Tibial artery (tissue), 4 donors: Measurements from ENCODE around the gene NDOR1.

Experiments
- DNase-seq, 2 donors: peaks; one replicate each; pipeline ENCODE4 v3.0.0-alpha.2; 2019
- H3K27ac ChIP-seq, 2 donors: fragments of 200-600 bp; sonication (generic) in 1 of 2; 1 replicate in 1 of 2; 2 replicates in 1 of 2; pipeline ENCODE4 v1.5.1; 2018 to 2019; ENCODE audit warnings: mild to moderate bottlenecking in 1 of 2
- H3K27me3 ChIP-seq, 2 donors: fragments of 200-600 bp; sonication (generic) in 1 of 2; one replicate each; pipeline versions ENCODE4 v1.5.1 to v1.6.0; 2016 to 2019
- H3K36me3 ChIP-seq, 3 donors: fragments of 200-600 bp; sonication (generic) in 2 of 3; one replicate each; pipeline ENCODE4 v1.5.1; 2016 to 2019; ENCODE audit warnings: mild to moderate bottlenecking in 2 of 3
- H3K4me1 ChIP-seq, 4 donors: fragments of 200-600 bp; sonication (generic) in 2 of 4; 1 replicate in 3 of 4; 2 replicates in 1 of 4; pipeline ENCODE4 v1.5.1; 2016 to 2019
- H3K4me3 ChIP-seq, 2 donors: fragments of 200-600 bp; sonication (generic) in 1 of 2; 1 replicate in 1 of 2; 2 replicates in 1 of 2; pipeline ENCODE4 v1.5.1; 2018 to 2019; ENCODE audit warnings: mild to moderate bottlenecking in 2 of 2
- H3K9me3 ChIP-seq, 3 donors: fragments of 200-600 bp; sonication (generic) in 1 of 3; one replicate each; pipeline ENCODE4 v1.5.1; 2016 to 2019
- CTCF ChIP-seq, 2 experiments: fragments of 200-600 bp in 1 of 2; fragments of 450-650 bp in 1 of 2; IDR thresholded peaks; one replicate each; pipeline ENCODE4 v1.5.1; 2017 to 2019; ENCODE audit warnings: antibody characterized with exemption in 2 of 2, mild to moderate bottlenecking in 1 of 2, moderate library complexity in 1 of 2
- intact Hi-C: fragments of 100-400 bp; cut with DNase I; formaldehyde crosslinking; loops from one replicate; pipeline ENCODE4 v1.15.0; 2023; ENCODE audit warnings: low total_unique reads

NDOR1 gene

GRCh38 chr9:137243626-137244485 is 38.4 kb downstream of the NDOR1 start:
- Histone ChIP-seq H3K4me1 (peaks cover 0 to 31% (median 24%) of the 10 kb centered on the region in 4 donors), H3K9me3 (no peaks in the 10 kb centered on the region), H3K4me3 (no peak overlapping the region), H3K27me3 (peaks cover 0 to 2% of the 10 kb centered on the region in 2 donors), H3K36me3 (peaks cover 8 to 23% (median 21%) of the 10 kb centered on the region in 3 donors), H3K27ac (no peak overlapping the region)
- no peak for DNase-seq
- intact Hi-C loops: no loop called here
- no peak for TF ChIP-seq CTCF (IDR thresholded peaks at IDR 0.05)

- H3K4me1 ChIP-seq: peaks cover 0 to 28% (median 21%) of the 10 kb centered on the region in 4 donors
Measured at GRCh38 chr9:137244486-137245449, 39.3 kb downstream of the NDOR1 start.

GRCh38 chr9:137245450-137246421 is 40.2 kb downstream of the NDOR1 start:
- Histone ChIP-seq H3K4me1 (peaks cover 0 to 22% (median 19%) of the 10 kb centered on the region in 4 donors), H3K27me3 (peaks cover 0 to 9% of the 10 kb centered on the region in 2 donors), H3K9me3 (no peaks in the 10 kb centered on the region), H3K4me3 (no peak overlapping the region), H3K36me3 (peaks cover 8 to 23% (median 21%) of the 10 kb centered on the region in 3 donors), H3K27ac (no peak overlapping the region)
- TF ChIP-seq CTCF (IDR thresholded peaks at IDR 0.05): no peak
- intact Hi-C loops: no loop called here
- DNase-seq: no peak

More at GRCh38 chr9:137244486-137245449, 39.3 kb downstream of the NDOR1 start:
- H3K4me3 ChIP-seq: no peak overlapping the region
- no peak overlapping the region for H3K27ac ChIP-seq
- no peaks in the 10 kb centered on the region for H3K9me3 ChIP-seq
- DNase-seq: no peak
- no peak for TF ChIP-seq CTCF (IDR thresholded peaks at IDR 0.05)
- H3K27me3 ChIP-seq: peaks cover 0 to 5% of the 10 kb centered on the region in 2 donors
- H3K36me3 ChIP-seq: peaks cover 8 to 23% (median 21%) of the 10 kb centered on the region in 3 donors
- intact Hi-C loops: no loop called here

- Histone ChIP-seq H3K27me3 (peaks cover 0 to 25% of the 10 kb centered on the region in 2 donors), H3K4me3 (no peak overlapping the region), H3K36me3 (peaks cover 7 to 17% (median 17%) of the 10 kb centered on the region in 3 donors), H3K9me3 (no peaks in the 10 kb centered on the region), H3K4me1 (peaks cover 0 to 16% (median 13%) of the 10 kb centered on the region in 4 donors), H3K27ac (no peak overlapping the region)
- intact Hi-C loops: no loop called here
- TF ChIP-seq CTCF (IDR thresholded peaks at IDR 0.05): no peak
- DNase-seq: no peak
Measured at GRCh38 chr9:137247135-137247915, 41.8 kb downstream of the NDOR1 start.
